ENCODE results near the gene RCL1. TPM values are rescaled to one million over a fixed set of nuclear protein-coding genes. Genes with fewer than 3 reads are reported as not detected.
"Not testable (repeated sequence)": the region's sequence is repeated elsewhere in the genome, so short reads cannot be mapped to it uniquely, and the experiment has no call there.

RCL1 gene
- total RNA-seq, 1 donor from 2014 or later: 28.3 TPM

GRCh38 chr9:4764033-4764432 is 28.7 kb upstream of the RCL1 start:
- Histone ChIP-seq H3K36me3 (no peaks in the 10 kb centered on the region), H3K4me1 (peaks cover 0 to 2% of the 10 kb centered on the region in 2 donors), H3K9me3 (no peaks in the 10 kb centered on the region), H3K4me3 (no peak overlapping the region), H3K27me3 (no peaks in the 10 kb centered on the region), H3K27ac (no peak overlapping the region)
- DNase-seq (ENCODE audit: low spot score in 2 of 2): no peak
- no peak for TF ChIP-seq CTCF (IDR thresholded peaks at IDR 0.05)
- intact Hi-C loops (cut with DNase I): loop anchor here (10.0 kb wide), 2 partner anchors 301 to 501 kb away; no protein-coding TSS in a partner anchor

- no peak overlapping the region for H3K27ac ChIP-seq
- H3K4me1 ChIP-seq: no peaks in the 10 kb centered on the region
- no peaks in the 10 kb centered on the region for H3K27me3 ChIP-seq
- intact Hi-C loops (cut with DNase I): loop anchor here (10.0 kb wide), 2 partner anchors 296 to 496 kb away; no protein-coding TSS in a partner anchor
- DNase-seq (ENCODE audit: low spot score in 2 of 2): no peak
- H3K4me3 ChIP-seq: no peak overlapping the region
- no peaks in the 10 kb centered on the region for H3K9me3 ChIP-seq
- no peaks in the 10 kb centered on the region for H3K36me3 ChIP-seq
- no peak for TF ChIP-seq CTCF (IDR thresholded peaks at IDR 0.05)
Measured at GRCh38 chr9:4768681-4769080, 24.1 kb upstream of the RCL1 start.

- no peaks in the 10 kb centered on the region for H3K9me3 ChIP-seq
- no peak for DNase-seq (ENCODE audit: low spot score in 2 of 2)
- H3K4me3 ChIP-seq: no peak overlapping the region
- H3K27me3 ChIP-seq: no peaks in the 10 kb centered on the region
- intact Hi-C loops (cut with DNase I): loop anchor here (10.0 kb wide), 2 partner anchors 295 to 495 kb away; no protein-coding TSS in a partner anchor
- no peaks in the 10 kb centered on the region for H3K36me3 ChIP-seq
- no peaks in the 10 kb centered on the region for H3K4me1 ChIP-seq
- no peak for TF ChIP-seq CTCF (IDR thresholded peaks at IDR 0.05)
- no peak overlapping the region for H3K27ac ChIP-seq
Measured at GRCh38 chr9:4769321-4770080, 23.2 kb upstream of the RCL1 start.

- H3K27me3 ChIP-seq: no peaks in the 10 kb centered on the region
- no peak overlapping the region for H3K4me3 ChIP-seq
- H3K4me1 ChIP-seq: no peaks in the 10 kb centered on the region
- H3K9me3 ChIP-seq: no peaks in the 10 kb centered on the region
- no peak for DNase-seq (ENCODE audit: low spot score in 2 of 2)
- no peaks in the 10 kb centered on the region for H3K36me3 ChIP-seq
- no peak overlapping the region for H3K27ac ChIP-seq
- TF ChIP-seq CTCF (IDR thresholded peaks at IDR 0.05): no peak
- intact Hi-C loops (cut with DNase I): no loop called here
Measured at GRCh38 chr9:4771788-4772187, 21.0 kb upstream of the RCL1 start.

GRCh38 chr9:4774209-4774608 is 18.5 kb upstream of the RCL1 start:
- Histone ChIP-seq H3K4me3 (no peak overlapping the region), H3K4me1 (no peaks in the 10 kb centered on the region), H3K9me3 (no peaks in the 10 kb centered on the region), H3K27me3 (no peaks in the 10 kb centered on the region), H3K27ac (no peak overlapping the region), H3K36me3 (no peaks in the 10 kb centered on the region)
- peak in 1 of 2 donors; percentile 78 for DNase-seq (ENCODE audit: low spot score in 2 of 2)
- TF ChIP-seq CTCF (IDR thresholded peaks at IDR 0.05): no peak
- intact Hi-C loops (cut with DNase I): loop anchor here (1.0 kb wide), 1 partner anchor 18 kb away; the partner anchor contains the start of gene RCL1

GRCh38 chr9:4774958-4775357 is 17.8 kb upstream of the RCL1 start:
- not testable (repeated sequence) for H3K27ac ChIP-seq

More at GRCh38 chr9:4774958-4775357, 17.8 kb upstream of the RCL1 start:
- intact Hi-C loops (cut with DNase I): loop anchor here (1.0 kb wide), 1 partner anchor 17 kb away; the partner anchor contains the start of gene RCL1
- H3K4me3 ChIP-seq; DNase-seq (ENCODE audit: low spot score in 2 of 2); H3K36me3 ChIP-seq; H3K27me3 ChIP-seq; H3K4me1 ChIP-seq; H3K9me3 ChIP-seq: not testable (repeated sequence)
